SW480 (cell line): Measurements from ENCODE around the gene WNT9A.
A peak's percentile ranks its signal among the peaks of the same experiment; 100 is the strongest.
"Not testable (repeated sequence)": the region's sequence is repeated elsewhere in the genome, so short reads cannot be mapped to it uniquely, and the experiment has no call there.

Experiments
- DNase-seq: peaks from one replicate; pipeline ENCODE4 v3.0.0-alpha.2; 2016; ENCODE audit warnings: low spot score

Gene WNT9A

DNA sequence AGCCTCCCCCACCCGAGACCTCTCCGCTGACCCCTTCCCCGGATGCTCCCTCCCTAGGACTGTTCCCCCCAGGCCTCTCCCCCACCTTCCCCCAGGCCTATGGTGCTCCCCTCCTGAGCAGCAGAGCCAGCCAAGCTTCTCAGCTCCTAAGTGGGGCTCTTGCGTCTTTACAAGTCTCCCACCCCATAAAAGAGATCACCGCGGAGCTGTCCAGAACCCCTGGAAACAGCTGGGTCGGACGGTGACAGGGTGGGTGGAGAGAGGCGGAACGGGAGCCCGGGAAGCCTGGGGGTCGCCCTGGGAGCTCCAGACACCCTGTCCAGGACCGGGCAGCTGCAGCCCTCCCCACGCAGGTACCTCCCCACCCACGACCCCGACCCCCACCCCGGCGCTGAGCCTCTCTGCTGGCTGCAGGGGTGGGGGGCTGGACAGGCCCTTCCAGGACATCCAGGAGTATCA lies 61.2 kb downstream of the WNT9A start:
- no peak for DNase-seq

DNA sequence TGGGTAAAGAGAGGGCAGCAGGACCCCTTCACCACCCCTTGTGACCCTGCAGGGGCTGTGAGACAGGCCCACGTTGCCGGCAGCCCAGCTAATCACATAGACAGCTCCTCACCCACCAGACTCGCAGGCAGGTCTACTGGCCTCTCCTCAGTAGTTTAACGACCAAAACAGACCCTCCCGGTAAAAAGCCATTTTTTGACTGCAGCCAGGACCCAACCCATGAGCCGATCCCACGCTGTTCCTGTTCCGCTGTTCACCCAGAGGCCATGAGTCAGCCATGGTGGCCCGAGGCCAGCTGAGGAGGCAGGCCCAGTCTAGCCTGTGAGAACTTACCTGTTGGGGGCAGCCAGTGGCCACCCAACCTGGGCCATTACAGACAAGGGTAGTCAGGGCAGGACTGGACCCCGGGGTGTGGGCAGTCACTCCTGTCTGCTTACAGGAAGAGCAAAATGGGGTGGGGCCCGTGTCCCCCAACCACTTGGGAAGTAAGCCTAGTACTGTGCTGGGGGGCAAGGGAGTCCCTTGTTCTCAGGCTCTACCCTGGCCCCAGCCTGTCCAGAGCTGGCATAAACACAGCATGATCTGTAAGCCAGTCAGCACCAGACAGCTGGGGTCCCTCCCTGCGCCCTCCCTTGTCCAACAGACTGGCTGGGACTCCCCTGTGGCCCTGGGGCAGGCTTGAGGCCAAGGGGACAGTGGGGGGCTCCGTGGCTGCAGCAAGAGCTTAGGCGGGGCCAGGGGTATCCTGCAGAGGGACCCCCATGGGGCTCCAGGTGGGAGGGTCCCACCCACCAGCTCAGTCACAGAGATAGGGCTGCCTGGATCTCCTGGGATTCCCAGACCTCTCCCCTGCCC lies 61.9 kb downstream of the WNT9A start:
- peak; percentile 35 for DNase-seq

DNA sequence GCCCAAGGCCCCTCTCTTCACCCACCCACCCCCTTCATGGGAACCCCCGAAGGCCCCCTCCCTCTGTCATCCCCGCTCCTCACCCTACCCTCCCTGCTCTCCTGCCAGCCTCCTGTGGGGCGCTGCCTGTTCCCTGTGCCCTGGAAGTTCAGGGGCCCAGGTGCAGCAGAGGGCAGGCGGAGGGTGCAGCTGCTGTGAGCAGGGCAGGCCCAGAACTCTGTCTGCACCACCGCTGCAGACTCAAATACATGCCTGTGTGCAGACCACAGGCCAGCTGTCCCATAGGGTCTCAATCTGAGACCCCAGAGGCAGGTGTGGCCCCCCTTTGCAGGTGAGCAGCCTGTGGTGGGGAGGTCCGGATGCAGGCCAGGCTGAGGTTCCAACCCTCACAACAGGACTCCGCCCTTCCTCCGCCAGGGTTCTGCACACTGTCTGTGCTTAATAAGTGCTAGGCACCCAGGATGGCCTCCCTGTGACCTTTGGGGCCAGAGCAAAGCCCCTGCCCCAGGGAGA lies 62.5 kb downstream of the WNT9A start:
- DNase-seq, result no peak

DNA sequence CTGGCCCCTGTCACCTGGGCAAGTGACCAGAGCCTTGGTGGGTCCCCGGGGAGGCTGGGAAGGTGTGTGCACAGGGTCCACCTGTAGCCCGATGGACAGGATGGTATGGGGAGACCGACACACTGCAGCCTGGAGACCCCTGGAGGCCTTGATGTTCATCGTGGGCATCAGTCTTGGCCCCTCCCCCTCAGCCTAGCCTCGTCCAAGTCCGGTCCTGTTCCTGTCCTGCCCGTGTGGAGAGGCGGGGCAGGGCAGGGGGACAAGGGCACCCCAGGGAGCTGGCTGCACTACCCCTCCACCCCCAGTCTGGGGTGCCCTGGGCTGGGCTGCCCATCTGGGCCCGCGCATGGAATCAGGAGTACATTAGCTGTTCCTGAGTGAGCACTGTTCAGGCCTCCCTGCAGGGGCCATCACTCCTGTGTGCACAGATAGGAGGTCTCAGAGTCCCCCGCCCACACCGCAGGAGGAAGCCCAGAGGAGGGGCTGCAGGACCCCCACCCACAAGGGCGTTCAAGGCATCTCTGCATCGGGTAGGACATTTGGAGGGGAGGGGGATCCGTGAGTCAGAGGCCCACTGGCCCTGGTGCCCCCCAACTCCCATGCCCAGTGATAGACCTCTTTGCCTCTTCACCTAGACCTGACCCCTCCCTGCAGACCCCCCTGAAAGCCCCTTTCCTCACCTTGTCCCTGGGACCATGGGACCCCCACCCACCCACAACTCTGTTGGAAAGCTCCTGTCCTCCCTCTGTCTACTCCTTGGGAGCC lies 63.2 kb downstream of the WNT9A start:
- no peak for DNase-seq

DNA sequence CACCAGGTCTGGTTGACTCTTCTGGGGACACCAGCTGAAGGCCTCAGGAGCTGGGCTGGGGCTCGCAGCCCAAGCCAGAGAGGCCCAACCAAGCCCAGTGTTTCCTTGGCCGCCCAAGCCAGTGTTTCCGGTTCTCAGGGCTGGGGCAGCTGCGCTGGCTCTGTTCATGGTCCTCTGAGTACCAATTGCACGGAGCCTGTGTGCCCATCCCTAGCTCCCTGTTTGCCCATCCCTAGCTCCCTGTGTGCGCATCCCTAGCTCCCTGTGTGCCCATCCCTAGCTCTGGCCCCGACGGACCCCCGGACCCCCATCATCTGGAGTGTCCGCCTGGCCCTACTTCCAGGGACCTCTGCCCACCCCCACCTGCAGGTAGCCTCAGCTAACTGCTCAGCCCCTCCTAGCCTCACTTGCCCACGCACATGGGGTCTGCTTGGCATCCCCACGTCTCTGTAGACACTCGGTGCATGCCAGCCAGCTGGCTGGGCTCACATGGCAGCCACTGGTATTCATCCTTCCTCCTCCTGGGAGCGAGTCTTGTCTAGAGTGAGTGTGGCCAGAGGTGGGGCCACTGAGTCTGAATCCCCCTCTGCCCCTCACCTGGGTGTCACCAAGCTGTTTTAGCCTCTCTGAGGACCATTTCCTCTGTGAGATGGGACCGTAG lies 64.0 kb downstream of the WNT9A start:
- no peak for DNase-seq

DNA sequence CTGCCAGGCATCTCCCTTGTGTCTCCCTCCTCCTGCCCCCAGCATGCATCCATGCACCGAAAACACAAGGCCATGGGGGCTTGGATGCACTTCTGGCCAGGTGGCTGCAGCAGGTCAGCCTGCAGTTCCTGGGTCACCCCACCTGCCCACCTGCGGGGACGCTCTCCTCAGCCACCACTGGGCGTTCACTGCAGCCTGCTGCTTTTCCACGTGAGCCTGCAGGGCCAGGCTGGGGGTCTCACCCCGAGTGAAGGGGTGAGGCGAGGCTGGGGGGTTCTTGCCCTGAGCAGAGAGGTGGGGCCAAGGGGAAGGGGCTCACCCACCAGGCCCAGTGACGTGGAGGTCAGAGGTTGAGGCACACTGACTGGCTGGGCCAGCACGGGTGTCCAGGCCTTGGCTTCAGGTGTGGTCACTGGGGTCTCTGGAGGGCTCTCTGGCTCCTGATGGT lies 64.6 kb downstream of the WNT9A start:
- no peak for DNase-seq

DNA sequence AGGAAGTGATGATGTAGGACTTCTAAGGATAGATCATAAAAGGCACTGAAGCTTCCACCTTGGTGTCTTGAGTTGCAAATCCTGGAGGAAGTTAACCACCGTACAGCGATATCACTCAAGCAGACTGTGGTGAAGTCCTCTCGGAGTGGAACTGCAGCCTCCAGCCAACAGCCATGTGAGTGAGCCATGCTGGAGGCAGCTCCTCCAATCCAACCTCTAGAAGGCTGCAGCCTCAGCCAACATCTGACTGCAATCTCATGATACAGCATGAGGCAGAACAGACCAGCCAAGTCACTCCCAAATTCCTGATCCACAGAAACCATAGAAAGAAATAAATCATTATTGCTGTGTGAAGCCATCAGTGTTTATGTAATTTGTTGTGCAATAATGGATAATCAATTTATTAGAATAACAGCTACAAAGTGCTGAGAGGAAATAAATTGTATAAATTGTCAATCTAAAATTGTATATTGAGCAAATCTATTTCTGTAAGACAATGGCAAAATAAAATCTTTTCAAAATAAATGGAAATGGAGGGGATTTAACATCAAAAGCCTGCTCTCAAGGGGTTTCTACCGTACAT lies 67.3 kb downstream of the WNT9A start:
- DNase-seq, result no peak

DNA sequence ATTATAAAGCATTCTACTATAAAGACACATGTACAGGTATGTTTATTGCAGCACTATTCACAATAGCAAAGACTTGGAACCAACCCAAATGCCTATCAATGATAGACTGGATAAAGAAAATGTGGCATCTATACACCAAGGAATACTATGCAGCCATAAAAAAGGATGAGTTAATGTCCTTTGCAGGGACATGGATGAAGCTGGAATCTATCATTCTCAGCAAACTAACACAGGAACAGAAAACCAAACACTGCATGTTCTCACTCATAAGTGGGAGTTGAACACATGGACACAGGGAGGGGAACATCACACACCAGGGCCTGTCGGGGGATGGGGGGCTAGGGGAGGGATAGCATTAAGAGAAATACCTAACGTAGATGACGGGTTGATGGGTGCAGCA lies 69.9 kb downstream of the WNT9A start:
- not testable (repeated sequence) for DNase-seq

DNA sequence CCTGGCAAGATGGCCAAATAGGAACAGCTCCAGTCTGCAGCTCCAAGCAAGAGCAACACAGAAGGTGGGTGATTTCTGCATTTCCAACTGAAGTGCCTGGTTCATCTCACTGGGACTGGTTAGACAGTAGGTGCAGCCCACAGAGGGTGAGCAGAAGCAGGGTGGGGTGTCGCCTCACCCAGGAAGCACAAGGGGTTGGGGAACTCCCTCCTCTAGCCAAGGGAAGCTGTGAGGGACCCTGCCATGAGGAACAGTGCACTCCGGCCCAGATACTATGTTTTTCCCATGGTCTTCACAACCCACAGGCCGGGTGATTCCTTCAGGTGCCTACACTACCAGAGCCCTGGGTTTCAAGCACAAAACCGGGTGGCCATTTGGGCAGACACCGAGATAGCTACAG lies 75.8 kb downstream of the WNT9A start:
- not testable (repeated sequence) for DNase-seq

DNA sequence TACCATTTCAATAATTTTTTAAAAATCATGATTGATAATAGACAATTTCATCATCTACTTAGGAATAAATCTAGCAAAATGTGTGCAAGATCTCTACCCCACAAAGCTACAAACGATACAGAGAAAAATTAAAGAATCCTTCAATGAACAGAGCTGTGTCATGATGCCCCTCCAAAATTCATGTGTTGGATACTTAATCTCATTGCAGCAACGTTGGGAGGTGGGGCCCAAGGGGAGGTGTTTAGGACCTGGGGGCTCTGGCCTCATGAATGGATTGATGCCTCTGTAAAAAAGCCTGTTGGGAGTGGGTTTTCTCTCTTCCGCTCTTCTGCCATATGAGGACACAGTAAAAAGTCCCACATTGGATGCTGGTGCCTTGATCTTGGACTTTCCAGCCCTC lies 77.4 kb downstream of the WNT9A start:
- DNase-seq, result no peak

DNA sequence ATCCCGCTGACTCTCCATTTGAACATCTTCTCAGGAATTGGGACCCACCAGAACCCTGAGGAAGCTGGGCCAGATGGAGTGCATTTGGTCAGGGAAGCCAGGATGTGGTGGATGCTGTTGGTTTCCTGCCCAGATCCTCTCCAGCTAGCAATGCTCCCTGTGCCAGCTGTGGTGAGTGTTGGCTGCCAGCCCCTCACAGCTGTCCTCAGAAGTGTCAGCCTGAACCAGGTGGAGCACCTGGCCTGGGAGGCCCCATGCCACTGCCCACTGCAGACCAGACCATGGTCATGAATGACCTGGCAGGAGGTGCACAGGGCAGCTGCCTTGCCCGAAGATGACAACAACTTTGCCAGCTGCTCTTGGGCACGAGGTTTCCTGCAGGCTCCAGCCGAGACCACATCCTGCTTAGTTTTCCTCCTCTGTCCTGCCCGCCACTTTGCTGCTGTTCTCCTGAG lies 77.9 kb downstream of the WNT9A start:
- no peak for DNase-seq

DNA sequence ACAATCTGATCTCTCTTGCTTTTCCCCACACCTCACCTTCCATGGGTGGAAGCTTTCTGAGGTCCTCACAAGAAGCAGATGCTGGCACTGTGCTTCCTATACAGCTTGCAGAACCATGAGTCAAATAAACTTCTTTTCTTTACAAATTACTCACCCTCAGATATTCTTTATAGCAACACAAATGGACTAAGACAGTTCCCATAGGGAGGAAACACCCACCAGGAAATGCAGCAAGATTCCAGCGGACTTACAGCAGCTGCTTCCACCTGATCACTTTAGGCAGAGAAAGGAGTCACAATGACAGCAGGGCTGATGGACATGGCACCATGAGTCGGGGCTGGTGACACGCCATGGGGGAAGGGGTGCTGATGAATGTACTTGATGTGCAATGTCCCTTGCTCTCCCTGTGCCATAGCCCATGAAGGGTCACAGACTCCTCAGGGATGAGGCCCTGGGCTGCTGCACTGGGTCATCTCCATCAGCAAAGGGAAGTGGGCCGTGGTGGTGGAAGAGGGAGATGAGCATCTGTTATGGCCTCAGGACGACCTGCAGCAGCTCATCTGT lies 78.4 kb downstream of the WNT9A start:
- no peak for DNase-seq
